ENCODE results near the gene HSP90AB1.

HSP90AB1 gene

GRCh38 chr6:44268095-44268628 is 21.3 kb downstream of the HSP90AB1 start:
- peak; percentile 20 to 40 for DNase-seq (ENCODE audit: low read depth in 2 of 2)

DNA sequence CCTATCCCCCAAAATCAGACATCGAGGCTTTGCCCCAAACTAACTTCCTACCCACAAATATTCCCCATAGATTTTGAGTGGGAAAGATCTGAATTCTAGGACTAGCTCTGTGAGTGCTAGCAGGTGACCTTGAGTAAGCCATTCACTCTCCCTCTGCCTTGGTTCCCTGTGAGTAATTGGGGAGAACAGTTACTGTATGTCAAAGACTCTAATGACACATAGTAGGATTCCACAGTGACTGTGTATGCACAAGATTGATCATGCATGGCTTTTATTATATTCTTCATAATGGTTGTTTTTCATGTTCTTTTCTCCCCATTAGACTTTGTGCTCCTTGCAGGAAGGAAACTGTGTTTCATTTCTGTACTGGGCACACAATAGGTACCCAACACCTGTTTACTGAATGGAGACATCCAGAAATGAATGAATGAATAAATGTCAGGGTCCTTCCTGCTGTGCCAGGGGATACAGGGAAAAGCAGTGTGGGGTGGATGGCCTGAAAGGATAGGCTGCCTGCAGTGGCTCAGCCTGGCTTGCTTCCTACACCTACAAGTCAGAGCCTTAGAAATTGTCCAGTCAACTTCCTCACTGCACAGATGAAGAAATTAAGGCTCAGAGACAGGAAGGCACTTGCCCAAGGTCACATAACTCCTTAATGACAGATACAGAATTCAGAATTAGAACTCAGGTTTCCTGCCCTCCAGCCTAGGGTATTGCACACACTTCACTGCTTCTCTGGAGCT is 22.4 kb downstream of the HSP90AB1 start:
- no peak for DNase-seq (ENCODE audit: low read depth in 2 of 2)

- DNase-seq (ENCODE audit: low read depth in 2 of 2), result no peak
Measured at GRCh38 chr6:44269921-44270525, 23.1 kb downstream of the HSP90AB1 start, which contains the start of gene TMEM151B. Gene TMEM151B, plus strand, starts transcription at chr6:44270450. Its CDS starts 293 bp downstream, at chr6:44270743.

- no peak for DNase-seq (ENCODE audit: low read depth in 2 of 2)
Measured at GRCh38 chr6:44270526-44271405, 23.9 kb downstream of the HSP90AB1 start.

DNA sequence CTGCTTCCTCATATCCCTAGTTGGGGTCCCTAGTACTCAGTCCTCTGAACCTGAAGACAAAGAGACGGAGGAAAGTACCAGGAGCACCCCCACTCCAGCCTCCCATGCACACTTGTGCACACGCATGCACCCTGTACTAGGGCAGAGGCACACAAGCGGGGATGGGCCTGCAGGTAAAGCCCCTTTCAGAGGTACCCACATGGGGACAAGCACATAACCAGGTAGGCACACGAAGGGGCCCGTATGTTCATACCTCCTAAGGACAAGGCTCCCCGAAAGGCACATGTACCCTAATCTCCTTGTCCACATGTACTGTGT is 24.5 kb downstream of the HSP90AB1 start:
- no peak for DNase-seq (ENCODE audit: low read depth in 2 of 2)

- DNase-seq (ENCODE audit: low read depth in 2 of 2), result no peak
Measured at GRCh38 chr6:44271914-44272313, 25.0 kb downstream of the HSP90AB1 start.

- no peak for DNase-seq (ENCODE audit: low read depth in 2 of 2)
Measured at GRCh38 chr6:44272529-44272928, 25.6 kb downstream of the HSP90AB1 start.

DNA sequence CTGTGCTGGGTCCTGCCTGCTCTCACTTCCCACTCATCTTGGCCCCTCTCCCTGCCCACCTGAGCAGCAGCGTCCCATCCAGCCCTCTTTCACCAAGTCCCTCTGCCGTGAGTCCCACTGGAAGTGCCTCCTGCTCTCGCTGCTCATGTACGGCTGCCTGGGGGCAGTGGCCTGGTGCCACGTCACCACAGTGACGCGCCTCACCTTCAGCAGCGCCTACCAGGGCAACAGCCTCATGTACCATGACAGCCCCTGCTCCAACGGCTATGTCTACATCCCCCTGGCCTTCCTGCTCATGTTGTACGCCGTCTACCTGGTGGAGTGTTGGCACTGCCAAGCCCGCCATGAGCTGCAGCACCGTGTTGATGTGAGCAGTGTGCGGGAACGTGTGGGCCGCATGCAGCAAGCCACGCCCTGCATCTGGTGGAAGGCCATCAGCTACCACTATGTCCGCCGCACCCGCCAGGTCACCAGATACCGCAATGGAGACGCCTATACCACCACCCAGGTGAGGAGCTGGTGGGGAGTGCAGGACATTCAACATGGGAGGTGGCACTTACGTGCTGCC is 26.2 kb downstream of the HSP90AB1 start:
- no peak for DNase-seq (ENCODE audit: low read depth in 2 of 2)

DNA sequence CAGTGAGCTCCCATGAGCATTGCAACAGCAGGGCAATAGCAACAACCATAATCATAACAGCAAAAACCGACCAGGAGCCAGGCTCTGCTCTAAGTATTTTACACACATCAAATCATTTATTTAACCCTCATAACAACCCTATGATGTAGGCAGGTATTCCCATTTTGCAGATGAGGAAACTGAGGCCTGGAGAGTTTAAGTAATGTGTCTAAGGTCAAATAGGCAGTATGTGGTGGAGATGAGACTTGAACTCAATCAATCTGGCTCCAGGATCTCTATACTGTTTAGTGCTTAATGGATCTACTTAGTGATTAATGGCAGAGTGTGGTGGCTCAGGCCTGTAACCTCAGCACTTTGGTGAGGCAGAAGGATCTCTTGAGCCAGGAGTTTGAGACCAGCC is 26.7 kb downstream of the HSP90AB1 start:
- no peak for DNase-seq (ENCODE audit: low read depth in 2 of 2)

DNA sequence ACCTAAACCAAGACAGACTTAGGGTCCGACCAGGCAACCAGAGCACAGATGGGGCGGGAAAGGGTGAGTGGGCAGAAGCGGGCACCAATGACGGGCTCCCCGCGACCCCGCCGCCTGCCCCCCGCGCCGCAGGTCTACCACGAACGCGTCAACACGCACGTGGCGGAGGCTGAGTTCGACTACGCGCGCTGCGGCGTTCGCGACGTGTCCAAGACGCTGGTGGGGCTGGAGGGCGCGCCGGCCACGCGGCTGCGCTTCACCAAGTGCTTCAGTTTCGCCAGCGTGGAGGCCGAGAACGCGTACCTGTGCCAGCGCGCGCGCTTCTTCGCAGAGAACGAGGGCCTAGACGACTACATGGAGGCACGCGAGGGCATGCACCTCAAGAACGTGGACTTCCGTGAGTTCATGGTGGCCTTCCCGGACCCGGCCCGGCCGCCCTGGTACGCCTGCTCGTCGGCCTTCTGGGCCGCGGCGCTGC is 28.4 kb downstream of the HSP90AB1 start:
- DNase-seq (ENCODE audit: low read depth in 2 of 2), result no peak

- no peak for DNase-seq (ENCODE audit: low read depth in 2 of 2)
Measured at GRCh38 chr6:44275749-44276648, 29.1 kb downstream of the HSP90AB1 start.

DNA sequence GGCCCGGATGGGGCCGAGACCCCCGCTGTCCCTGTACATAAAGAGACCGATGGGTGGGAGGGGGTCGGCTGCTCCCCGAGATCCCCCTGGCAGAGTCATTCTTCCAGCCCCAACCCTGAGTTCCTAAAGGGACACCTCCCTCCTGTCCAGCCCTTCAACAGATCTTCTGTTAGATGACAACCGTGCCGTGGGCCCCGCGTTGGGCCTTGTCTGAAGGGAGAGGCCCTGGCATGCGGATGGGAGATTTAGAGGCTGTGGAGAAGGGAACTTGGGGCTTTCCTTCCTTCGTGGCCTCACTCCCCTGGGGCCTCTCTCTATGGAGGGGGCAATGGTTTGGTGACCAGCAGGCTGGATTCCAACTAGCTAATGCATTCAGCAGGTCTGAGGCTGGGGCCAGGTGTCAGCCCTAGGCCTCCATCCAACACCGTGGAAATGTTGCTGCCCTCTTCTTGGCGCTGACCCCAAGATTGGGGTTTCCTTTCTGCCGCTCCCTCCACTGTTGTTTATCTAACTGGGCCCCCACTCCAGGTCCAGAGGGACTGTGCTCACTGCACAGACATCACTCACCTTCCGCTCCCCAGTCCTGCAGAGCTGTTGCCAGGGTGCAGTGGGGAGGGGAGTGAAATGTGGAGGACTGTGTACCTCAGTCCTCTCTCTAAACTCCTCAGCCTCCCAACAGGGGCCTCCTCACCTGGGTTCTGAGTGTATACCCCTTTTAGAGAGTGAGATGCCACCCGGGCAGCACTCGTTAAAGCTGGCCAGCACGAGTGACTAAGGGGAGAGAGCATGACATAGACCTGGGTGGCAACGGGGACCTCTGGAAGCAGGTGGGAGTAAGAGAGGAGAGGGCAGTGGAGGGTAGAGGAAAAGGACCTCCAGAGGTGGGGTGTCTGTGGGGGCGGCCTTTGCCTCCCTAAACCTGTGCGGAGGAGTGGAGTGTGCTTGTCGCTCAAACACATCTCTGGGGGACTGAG is 30.1 kb downstream of the HSP90AB1 start:
- no peak for DNase-seq (ENCODE audit: low read depth in 2 of 2)

DNA sequence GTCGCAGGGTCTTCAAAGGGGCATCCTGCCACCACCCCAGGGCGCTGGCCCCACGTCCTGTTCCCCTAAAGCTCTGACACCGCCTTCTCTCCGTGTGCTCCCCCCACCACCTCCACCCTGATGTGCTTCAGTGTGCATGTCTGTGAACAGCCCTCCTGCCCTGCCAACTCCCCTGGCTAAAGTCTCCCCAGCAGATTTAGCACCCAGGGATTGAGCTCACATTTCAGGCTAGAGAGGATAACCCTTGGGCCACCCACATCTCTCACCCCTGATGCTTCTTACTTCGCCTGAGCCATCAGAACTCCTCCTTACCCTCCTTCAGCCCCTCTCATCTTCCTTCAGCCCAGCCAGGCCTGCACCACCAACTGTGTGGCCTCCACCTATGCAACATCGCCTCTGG is 30.9 kb downstream of the HSP90AB1 start:
- DNase-seq (ENCODE audit: low read depth in 2 of 2), result no peak

DNA sequence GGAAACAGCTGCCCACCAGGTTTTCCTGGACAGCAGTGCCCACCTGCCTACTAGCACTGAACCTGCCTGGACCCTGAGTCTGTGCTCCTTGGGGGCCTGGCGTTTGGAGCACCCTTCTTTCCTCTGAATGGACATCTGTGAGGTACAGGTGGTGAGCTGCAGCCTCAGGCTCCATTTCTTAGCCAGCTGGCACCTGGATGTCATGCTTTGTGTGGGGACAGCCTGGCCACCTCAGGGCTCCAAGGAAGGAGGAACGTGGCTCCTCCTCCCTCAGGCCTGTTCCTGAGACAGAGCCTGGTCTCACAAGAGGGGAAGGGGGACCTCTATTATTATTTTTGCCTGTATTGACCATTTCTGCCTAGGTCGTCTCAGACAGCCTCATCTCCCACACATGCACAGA is 31.4 kb downstream of the HSP90AB1 start:
- DNase-seq (ENCODE audit: low read depth in 2 of 2), result no peak

DNA sequence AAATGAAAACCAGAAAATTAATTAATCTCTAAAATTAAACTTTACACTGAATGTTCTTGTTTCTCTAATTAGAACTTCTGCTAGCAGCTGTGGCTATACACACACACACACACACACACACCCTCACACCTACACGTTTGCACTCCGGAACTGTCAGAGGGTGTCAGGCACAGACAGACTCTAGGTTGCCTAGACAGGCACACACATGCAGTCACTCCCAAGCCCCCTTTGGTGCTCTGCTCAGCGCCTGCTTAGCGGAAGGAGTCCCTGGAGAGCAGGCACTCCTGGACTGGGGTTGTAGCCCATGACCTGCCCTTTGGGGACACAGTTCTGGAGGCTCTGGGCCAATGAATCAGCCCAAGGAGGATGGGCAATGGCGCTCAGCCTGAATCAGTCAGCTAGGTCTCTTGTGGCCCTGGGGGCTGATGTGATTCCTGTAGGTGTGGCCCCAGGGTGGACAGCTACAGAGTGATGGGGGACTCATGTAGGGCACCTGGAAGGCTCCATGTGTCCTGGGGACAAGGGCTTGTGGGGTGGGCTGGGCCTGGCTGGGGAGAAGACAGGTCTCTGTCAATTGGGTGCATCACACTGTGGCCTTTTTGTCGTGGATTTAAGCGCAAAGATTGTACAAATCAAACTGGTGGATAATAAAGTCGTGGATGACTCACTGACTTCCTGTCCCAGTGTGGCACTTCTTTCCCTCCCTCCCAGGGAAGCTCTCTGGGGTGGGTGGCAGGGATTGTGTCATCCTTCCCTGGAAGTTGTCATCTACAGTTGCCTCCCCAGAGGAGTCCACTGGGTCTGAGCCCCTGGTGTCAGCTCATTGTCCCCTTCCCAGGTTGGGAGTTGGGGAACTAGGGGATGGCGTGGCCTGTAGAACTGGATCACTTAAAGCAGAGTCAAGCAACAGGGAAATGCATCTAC is 32.1 kb downstream of the HSP90AB1 start:
- no peak for DNase-seq (ENCODE audit: low read depth in 2 of 2)

DNA sequence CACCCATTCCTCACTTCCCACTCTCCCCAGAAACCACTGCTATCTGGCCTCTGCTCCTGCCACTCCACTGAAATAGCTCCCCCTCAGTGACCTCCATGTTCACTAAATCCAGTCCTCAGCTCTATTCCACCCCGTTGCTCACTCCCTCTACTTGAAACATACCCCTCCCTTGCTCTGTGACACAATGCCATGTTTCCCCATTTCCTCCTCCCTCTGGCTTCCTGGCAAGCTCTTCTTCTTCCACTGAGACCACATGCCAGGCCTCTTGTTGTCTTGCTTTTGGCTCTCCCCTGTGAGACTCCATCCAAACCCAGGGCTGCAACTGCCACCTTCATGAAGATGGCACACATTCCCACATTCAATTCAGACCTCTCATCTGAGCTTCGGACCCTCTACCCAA is 37.2 kb downstream of the HSP90AB1 start:
- DNase-seq (ENCODE audit: low read depth in 2 of 2), result no peak

DNA sequence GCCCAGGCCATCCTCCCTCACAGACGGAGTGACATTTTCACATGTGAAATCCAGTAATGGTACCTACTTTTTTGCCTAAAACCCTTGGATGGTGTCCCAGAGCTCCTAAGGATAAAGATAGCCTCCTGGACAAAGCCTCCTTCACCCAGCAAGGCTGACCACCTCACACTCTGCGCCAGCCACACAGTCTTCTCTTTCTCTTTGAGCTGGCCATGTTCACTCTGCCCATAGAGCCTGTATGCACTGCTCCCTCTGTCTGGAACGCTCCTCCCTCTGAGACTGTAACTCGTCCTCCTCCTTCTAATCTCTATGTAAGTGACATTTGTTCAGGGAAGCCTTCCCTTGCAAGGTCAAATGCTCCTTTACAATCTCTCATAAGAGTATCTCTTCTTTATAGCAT is 38.0 kb downstream of the HSP90AB1 start:
- no peak for DNase-seq (ENCODE audit: low read depth in 2 of 2)

GRCh38 chr6:44285552-44286284 is 38.8 kb downstream of the HSP90AB1 start:
- DNase-seq (ENCODE audit: low read depth in 2 of 2), result no peak

Measured in stimulated activated CD8-positive, alpha-beta memory T cell treated with anti-CD3 and anti-CD28 coated beads, Interleukin-7, amount 100 ng/mL, for 1 hour (primary cell).